Mesenteric fat pad (tissue), 1 donor: Measurements from ENCODE around the gene PAIP2. TPM values are rescaled to one million over a fixed set of nuclear protein-coding genes. Genes with fewer than 3 reads are reported as not detected.
"Not testable (repeated sequence)": the region's sequence is repeated elsewhere in the genome, so short reads cannot be mapped to it uniquely, and the experiment has no call there.

Source experiments
- DNase-seq: peaks from one replicate; pipeline ENCODE4 v3.0.0-alpha.2; 2020; ENCODE audit warnings: low spot score
- total RNA-seq: library from RNA; stranded (reverse); fragmentation: NEBNext Ultra II Directional; extraction: Animal tissue kit (Norgen Biotek cat#: 25700); gene quantifications from one replicate; pipeline ENCODE4 v1.2.1, GENCODE V29; 2021
- donor health status: DM: yes; HTN: yes; CAD: no.

PAIP2 gene
- total RNA-seq, 1 donor from 2014 or later = 79.3 TPM

DNA sequence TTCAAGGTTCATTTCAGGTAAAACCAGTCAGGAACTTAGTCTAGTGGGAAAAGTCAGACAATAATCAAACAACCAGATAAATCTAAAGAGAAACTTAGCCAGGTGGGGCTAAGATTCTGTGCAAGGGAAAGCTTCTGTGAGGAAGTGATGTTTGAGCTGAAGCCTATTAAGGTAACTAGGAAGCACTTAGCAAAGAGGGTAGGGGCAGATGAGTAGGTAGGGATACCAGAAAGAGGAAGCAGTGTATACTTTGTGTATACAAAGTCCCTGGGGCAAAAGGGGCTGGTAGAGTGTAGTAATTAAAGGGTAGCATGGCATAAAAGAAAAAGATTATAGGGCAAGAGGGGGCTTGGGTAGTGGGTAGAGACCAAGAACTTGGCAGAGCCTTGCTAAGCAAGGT is 65.9 kb downstream of the PAIP2 start:
- DNase-seq = no peak

GRCh38 chr5:139408191-139408590 is 66.5 kb downstream of the PAIP2 start:
- DNase-seq = no peak

GRCh38 chr5:139409116-139409515 is 67.5 kb downstream of the PAIP2 start:
- not testable (repeated sequence) for DNase-seq

GRCh38 chr5:139410121-139410992 is 68.7 kb downstream of the PAIP2 start:
- no peak for DNase-seq

- DNase-seq = no peak
Observed at GRCh38 chr5:139410993-139411828, 69.6 kb downstream of the PAIP2 start.

DNA sequence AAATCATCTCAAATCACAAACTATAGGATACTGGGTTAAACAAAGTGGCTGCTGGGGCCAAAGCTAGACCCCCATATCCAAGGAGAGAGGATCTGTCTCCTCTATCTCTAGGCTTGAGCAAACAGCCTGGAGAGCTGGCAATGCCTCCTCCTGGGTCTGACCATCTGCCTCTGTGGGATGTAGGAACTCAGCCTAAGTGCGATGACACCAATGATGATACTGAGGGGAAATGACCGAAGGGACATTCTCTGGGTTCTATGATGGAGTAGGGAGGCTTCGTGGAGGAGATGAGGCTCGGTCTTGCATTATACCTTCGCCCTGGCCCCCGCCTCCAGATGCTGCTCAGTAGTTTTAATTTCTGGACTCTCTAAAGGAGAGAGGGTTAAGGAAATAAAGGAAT is 71.5 kb downstream of the PAIP2 start:
- DNase-seq = no peak

GRCh38 chr5:139413963-139414362 is 72.3 kb downstream of the PAIP2 start:
- DNase-seq = no peak

GRCh38 chr5:139414581-139415130 is 73.0 kb downstream of the PAIP2 start:
- DNase-seq = no peak

- DNase-seq = no peak
Observed at GRCh38 chr5:139415221-139415861, 73.7 kb downstream of the PAIP2 start.

DNA sequence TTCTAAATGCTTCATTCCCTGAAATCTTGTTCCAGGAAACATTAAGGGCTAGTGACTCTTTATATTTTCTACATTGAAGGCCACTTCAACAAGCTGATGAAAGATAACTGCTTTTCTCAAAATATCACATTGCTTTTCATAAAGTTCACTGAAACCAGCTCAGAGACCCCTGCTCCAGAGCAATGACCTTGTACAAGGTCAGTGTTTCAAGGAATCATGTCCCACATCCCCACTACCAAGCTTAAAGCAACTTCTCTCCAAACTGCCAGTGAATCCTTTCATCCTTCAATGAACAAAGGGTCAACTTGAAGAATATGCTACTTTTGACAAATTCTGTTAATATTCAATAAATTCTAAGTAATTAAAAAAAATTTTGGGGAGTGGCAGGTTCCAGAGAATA is 74.2 kb downstream of the PAIP2 start:
- DNase-seq = no peak

GRCh38 chr5:139416651-139417050 is 75.0 kb downstream of the PAIP2 start:
- DNase-seq = no peak

DNA sequence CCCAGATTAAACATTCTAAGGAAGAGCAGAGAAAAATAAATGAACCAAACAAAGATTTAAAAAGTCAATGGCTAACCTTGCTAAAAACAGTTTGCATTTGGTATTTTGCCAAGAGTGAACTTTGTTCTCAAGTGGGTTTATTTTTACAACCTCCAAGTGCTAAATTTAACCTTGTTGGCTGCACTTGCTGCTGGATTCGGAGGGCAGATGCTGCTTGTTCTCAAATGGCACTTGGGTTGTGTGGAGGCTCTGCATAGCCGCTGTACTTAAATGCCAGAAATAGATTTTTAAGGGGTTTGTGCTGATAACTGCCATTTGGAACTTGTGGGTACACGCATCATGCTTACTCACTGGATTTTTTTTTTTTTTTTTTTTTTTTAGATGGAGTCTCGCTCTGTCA is 75.6 kb downstream of the PAIP2 start:
- no peak for DNase-seq

- DNase-seq = no peak
Observed at GRCh38 chr5:139418793-139419192, 77.1 kb downstream of the PAIP2 start.

Other genes starting within 250 kb of the PAIP2 start
- 66.6 TPM for gene SIL1, start 143.5 kb upstream of the PAIP2 start, total RNA-seq
- gene MATR3, start 48.1 kb upstream of the PAIP2 start, total RNA-seq = 115 TPM
- not detected for gene SLC23A1, start 41.4 kb downstream of the PAIP2 start, total RNA-seq
- 0.61 TPM for gene MZB1, start 48.1 kb downstream of the PAIP2 start, total RNA-seq
- 2.1 TPM for gene PROB1, start 53.2 kb downstream of the PAIP2 start, total RNA-seq
- 2.0 TPM for gene SPATA24, start 62.2 kb downstream of the PAIP2 start, total RNA-seq
- 8.4 TPM for gene DNAJC18, start 97.7 kb downstream of the PAIP2 start, total RNA-seq
- gene ECSCR, start 120.9 kb downstream of the PAIP2 start, total RNA-seq = 26.7 TPM
- not detected for gene SMIM33, start 129.2 kb downstream of the PAIP2 start, total RNA-seq
- gene STING1, start 140.9 kb downstream of the PAIP2 start, total RNA-seq = 52.5 TPM
- 111 TPM for gene UBE2D2, start 219.5 kb downstream of the PAIP2 start, total RNA-seq